ENCODE data around the gene TRPM3. TPM values are rescaled to one million over a fixed set of nuclear protein-coding genes. Genes with fewer than 3 reads are reported as not detected.
A peak's percentile ranks its signal among the peaks of the same experiment; 100 is the strongest.
"Not testable (repeated sequence)": the region's sequence is repeated elsewhere in the genome, so short reads cannot be mapped to it uniquely, and the experiment has no call there.

TRPM3 gene
- total and polyA plus RNA-seq, 9 of the 15 experiments (the other 6 are each of a cell fraction or from before 2014, with no cell fraction given): 0.04 TPM; not detected in 8

DNA sequence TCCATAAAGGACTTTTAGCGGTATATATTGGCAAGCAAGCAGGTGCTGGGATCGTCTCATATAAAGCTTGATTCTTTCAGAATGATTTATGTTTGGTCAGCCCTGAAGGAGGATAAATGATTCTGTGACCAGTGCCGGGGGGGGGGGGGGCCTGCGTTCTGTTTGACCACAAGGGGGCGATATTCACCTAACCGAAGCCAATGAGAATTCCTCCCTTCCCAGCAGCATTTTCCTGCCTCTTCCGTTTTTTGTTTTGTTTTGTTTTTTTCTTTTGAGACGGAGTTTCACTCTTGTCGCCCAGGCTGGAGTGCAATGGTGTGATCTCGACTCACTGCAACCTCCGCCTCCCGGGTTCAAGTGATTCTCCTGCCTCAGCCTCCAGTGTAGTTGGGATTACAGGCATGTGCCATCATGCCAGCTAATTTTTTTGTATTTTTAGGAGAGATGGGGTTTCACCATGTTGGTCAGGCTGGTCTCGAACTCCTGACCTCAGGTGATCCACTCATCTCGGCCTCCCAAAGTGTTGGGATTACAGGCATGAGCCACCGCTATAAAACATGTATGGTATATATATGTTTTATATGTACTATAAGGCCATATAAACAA, 492.2 kb downstream of the TRPM3 start:
- H3K9ac ChIP-seq (ENCODE audit: insufficient read depth in 1 of 2, low read depth in 2 of 2, low read length in 2 of 2); H3K9me3 ChIP-seq (replicated peaks; ENCODE audit: control insufficient read depth, insufficient read depth, low read depth, low read length); H3K4me3 ChIP-seq; in situ Hi-C loops (cut with MboI); POLR2A ChIA-PET; H3K4me2 ChIP-seq (ENCODE audit: insufficient read depth, low read length); BruUV-seq (replicated peaks); H3K27ac ChIP-seq (ENCODE audit: extremely low read depth, low read depth, low read length); H3K27me3 ChIP-seq (ENCODE audit: control insufficient read depth in 2 of 2, insufficient read depth in 2 of 2, low read length in 2 of 2); intact Hi-C loops (cut with micrococcal nuclease); H4K20me1 ChIP-seq (replicated peaks; ENCODE audit: control insufficient read depth, insufficient read depth, low read length); H3K36me3 ChIP-seq (ENCODE audit: control insufficient read depth, insufficient read depth, low read length); H3K4me1 ChIP-seq (replicated peaks in 1 of 2; ENCODE audit: control insufficient read depth in 2 of 2, insufficient read depth in 2 of 2, low read length in 2 of 2); H3K79me2 ChIP-seq (ENCODE audit: control insufficient read depth, insufficient read depth, low read length); FAIRE-seq; CTCF ChIA-PET (ENCODE audit: low intra/inter-chr PET ratio); H3K9me1 ChIP-seq (ENCODE audit: control insufficient read depth, insufficient read depth, low read length); ATAC-seq: not testable (repeated sequence)
- WGBS (ENCODE audit: insufficient coverage, low coverage, missing lambda C conversion rate): 28% methylated on average over 8 of the region's 15 CpGs
- peak overlapping the region; percentile 68; the same call in 1 of the 2 replicates for H2AFZ ChIP-seq (ENCODE audit: low read depth, low read length)
- TF ChIP-seq, protein P1, sequence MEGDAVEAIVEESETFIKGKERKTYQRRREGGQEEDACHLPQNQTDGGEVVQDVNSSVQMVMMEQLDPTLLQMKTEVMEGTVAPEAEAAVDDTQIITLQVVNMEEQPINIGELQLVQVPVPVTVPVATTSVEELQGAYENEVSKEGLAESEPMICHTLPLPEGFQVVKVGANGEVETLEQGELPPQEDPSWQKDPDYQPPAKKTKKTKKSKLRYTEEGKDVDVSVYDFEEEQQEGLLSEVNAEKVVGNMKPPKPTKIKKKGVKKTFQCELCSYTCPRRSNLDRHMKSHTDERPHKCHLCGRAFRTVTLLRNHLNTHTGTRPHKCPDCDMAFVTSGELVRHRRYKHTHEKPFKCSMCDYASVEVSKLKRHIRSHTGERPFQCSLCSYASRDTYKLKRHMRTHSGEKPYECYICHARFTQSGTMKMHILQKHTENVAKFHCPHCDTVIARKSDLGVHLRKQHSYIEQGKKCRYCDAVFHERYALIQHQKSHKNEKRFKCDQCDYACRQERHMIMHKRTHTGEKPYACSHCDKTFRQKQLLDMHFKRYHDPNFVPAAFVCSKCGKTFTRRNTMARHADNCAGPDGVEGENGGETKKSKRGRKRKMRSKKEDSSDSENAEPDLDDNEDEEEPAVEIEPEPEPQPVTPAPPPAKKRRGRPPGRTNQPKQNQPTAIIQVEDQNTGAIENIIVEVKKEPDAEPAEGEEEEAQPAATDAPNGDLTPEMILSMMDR (IDR thresholded peaks at IDR 0.05 in 2 of 3, conservative IDR thresholded peaks at IDR 0.05 in 1 of 3; ENCODE audit: insufficient read depth in 2 of 3, low read depth in 1 of 3, low read length in 3 of 3): peak in 1 of 3 experiments; percentile 21; a peak in 2 of 6 replicates
- TF ChIP-seq, protein P2, sequence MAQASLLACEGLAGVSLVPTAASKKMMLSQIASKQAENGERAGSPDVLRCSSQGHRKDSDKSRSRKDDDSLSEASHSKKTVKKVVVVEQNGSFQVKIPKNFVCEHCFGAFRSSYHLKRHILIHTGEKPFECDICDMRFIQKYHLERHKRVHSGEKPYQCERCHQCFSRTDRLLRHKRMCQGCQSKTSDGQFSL (CRISPR knock-in tag; IDR thresholded peaks at IDR 0.05): peak; percentile 79
- TF ChIP-seq, protein P2 (tag; IDR thresholded peaks at IDR 0.05): peak in 1 of 2 experiments; percentile 95; a peak in 2 of 4 replicates
- TF ChIP-seq, protein P3, sequence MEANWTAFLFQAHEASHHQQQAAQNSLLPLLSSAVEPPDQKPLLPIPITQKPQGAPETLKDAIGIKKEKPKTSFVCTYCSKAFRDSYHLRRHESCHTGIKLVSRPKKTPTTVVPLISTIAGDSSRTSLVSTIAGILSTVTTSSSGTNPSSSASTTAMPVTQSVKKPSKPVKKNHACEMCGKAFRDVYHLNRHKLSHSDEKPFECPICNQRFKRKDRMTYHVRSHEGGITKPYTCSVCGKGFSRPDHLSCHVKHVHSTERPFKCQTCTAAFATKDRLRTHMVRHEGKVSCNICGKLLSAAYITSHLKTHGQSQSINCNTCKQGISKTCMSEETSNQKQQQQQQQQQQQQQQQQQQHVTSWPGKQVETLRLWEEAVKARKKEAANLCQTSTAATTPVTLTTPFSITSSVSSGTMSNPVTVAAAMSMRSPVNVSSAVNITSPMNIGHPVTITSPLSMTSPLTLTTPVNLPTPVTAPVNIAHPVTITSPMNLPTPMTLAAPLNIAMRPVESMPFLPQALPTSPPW (CRISPR knock-in tag; IDR thresholded peaks at IDR 0.05): peak; percentile 90
- DNase-seq (ENCODE audit: extremely low read depth in 1 of 4, low spot score in 3 of 4): peak; percentile 13 to 73 (median 68)

Data from K562 (cell line).